ENCODE data around the gene CDC42EP5.
"Not testable (repeated sequence)": the region's sequence is repeated elsewhere in the genome, so short reads cannot be mapped to it uniquely, and the experiment has no call there.

Gene CDC42EP5

GRCh38 chr19:54451997-54452396, 21.1 kb downstream of the CDC42EP5 start:
- Mint-ChIP-seq H3K27ac (no peak overlapping the region), H3K4me3 (no peak overlapping the region), H3K9me3 (no peaks in the 10 kb centered on the region), H3K27me3 (ENCODE audit: low read depth) (no peaks in the 10 kb centered on the region), H3K4me1 (ENCODE audit: low read depth) (peaks cover 27% of the 10 kb centered on the region), H3K36me3 (ENCODE audit: low read depth) (peaks cover 45% of the 10 kb centered on the region)

GRCh38 chr19:54451331-54451871, 21.7 kb downstream of the CDC42EP5 start:
- Mint-ChIP-seq H3K4me3 (peak overlapping the region; percentile 96), H3K4me1 (ENCODE audit: low read depth) (peaks cover 30% of the 10 kb centered on the region), H3K9me3 (no peaks in the 10 kb centered on the region), H3K36me3 (ENCODE audit: low read depth) (peaks cover 45% of the 10 kb centered on the region), H3K27me3 (ENCODE audit: low read depth) (no peaks in the 10 kb centered on the region), H3K27ac (peak overlapping the region; percentile 100)

GRCh38 chr19:54449701-54450069, 23.4 kb downstream of the CDC42EP5 start:
- H3K4me1 Mint-ChIP-seq (ENCODE audit: low read depth), result peaks cover 30% of the 10 kb centered on the region
- peak overlapping the region; percentile 100 for H3K27ac Mint-ChIP-seq
- H3K9me3 Mint-ChIP-seq, result no peaks in the 10 kb centered on the region
- H3K4me3 Mint-ChIP-seq, result peak overlapping the region; percentile 96
- H3K36me3 Mint-ChIP-seq (ENCODE audit: low read depth), result peaks cover 34% of the 10 kb centered on the region
- H3K27me3 Mint-ChIP-seq (ENCODE audit: low read depth), result no peaks in the 10 kb centered on the region

- Mint-ChIP-seq H3K9me3 (no peaks in the 10 kb centered on the region), H3K36me3 (ENCODE audit: low read depth) (peaks cover 34% of the 10 kb centered on the region), H3K27ac (peak within 1 kb of the TSS; percentile 100), H3K4me1 (ENCODE audit: low read depth) (peaks cover 30% of the 10 kb centered on the region), H3K27me3 (ENCODE audit: low read depth) (no peaks in the 10 kb centered on the region), H3K4me3 (peak within 1 kb of the TSS; percentile 96)
Measured at GRCh38 chr19:54448774-54449700, 24.1 kb downstream of the CDC42EP5 start, which contains the start of gene LENG8. Gene LENG8, plus strand, starts transcription at chr19:54449199. Its CDS starts 2,146 bp downstream, at chr19:54451345.

- Mint-ChIP-seq H3K27me3 (ENCODE audit: low read depth) (no peaks in the 10 kb centered on the region), H3K9me3 (no peaks in the 10 kb centered on the region), H3K4me3 (peak overlapping the region; percentile 96), H3K4me1 (ENCODE audit: low read depth) (peaks cover 30% of the 10 kb centered on the region), H3K36me3 (ENCODE audit: low read depth) (peaks cover 31% of the 10 kb centered on the region), H3K27ac (peak overlapping the region; percentile 100)
Measured at GRCh38 chr19:54448040-54448773, 24.9 kb downstream of the CDC42EP5 start.

GRCh38 chr19:54446349-54446748, 26.7 kb downstream of the CDC42EP5 start:
- not testable (repeated sequence) for H3K4me3 Mint-ChIP-seq; H3K27me3 Mint-ChIP-seq (ENCODE audit: low read depth); H3K27ac Mint-ChIP-seq; H3K9me3 Mint-ChIP-seq
- Mint-ChIP-seq H3K4me1 (ENCODE audit: low read depth) (peaks cover 27% of the 10 kb centered on the region), H3K36me3 (ENCODE audit: low read depth) (peaks cover 25% of the 10 kb centered on the region)

- Mint-ChIP-seq H3K36me3 (ENCODE audit: low read depth) (peaks cover 22% of the 10 kb centered on the region), H3K4me3 (no peak overlapping the region), H3K4me1 (ENCODE audit: low read depth) (peaks cover 13% of the 10 kb centered on the region), H3K27me3 (ENCODE audit: low read depth) (no peaks in the 10 kb centered on the region), H3K27ac (no peak overlapping the region), H3K9me3 (no peaks in the 10 kb centered on the region)
Measured at GRCh38 chr19:54444737-54445136, 28.4 kb downstream of the CDC42EP5 start.

- H3K27ac Mint-ChIP-seq, result no peak overlapping the region
- no peak overlapping the region for H3K4me3 Mint-ChIP-seq
- H3K27me3 Mint-ChIP-seq (ENCODE audit: low read depth), result no peaks in the 10 kb centered on the region
- H3K36me3 Mint-ChIP-seq (ENCODE audit: low read depth), result peaks cover 20% of the 10 kb centered on the region
- no peaks in the 10 kb centered on the region for H3K4me1 Mint-ChIP-seq (ENCODE audit: low read depth)
- no peaks in the 10 kb centered on the region for H3K9me3 Mint-ChIP-seq
Measured at GRCh38 chr19:54440641-54441040, 32.5 kb downstream of the CDC42EP5 start.

GRCh38 chr19:54439174-54439851, 33.8 kb downstream of the CDC42EP5 start:
- no peak overlapping the region for H3K27ac Mint-ChIP-seq
- no peak overlapping the region for H3K4me3 Mint-ChIP-seq
- H3K36me3 Mint-ChIP-seq (ENCODE audit: low read depth), result peaks cover 18% of the 10 kb centered on the region
- H3K9me3 Mint-ChIP-seq, result no peaks in the 10 kb centered on the region
- no peaks in the 10 kb centered on the region for H3K27me3 Mint-ChIP-seq (ENCODE audit: low read depth)
- H3K4me1 Mint-ChIP-seq (ENCODE audit: low read depth), result peaks cover 6% of the 10 kb centered on the region

- Mint-ChIP-seq H3K27me3 (ENCODE audit: low read depth) (no peaks in the 10 kb centered on the region), H3K9me3 (no peaks in the 10 kb centered on the region), H3K4me1 (ENCODE audit: low read depth) (peaks cover 6% of the 10 kb centered on the region), H3K4me3 (no peak overlapping the region), H3K36me3 (ENCODE audit: low read depth) (peaks cover 6% of the 10 kb centered on the region), H3K27ac (no peak overlapping the region)
Measured at GRCh38 chr19:54436628-54437252, 36.4 kb downstream of the CDC42EP5 start.

GRCh38 chr19:54436031-54436523, 37.0 kb downstream of the CDC42EP5 start:
- Mint-ChIP-seq H3K4me1 (ENCODE audit: low read depth) (peaks cover 7% of the 10 kb centered on the region), H3K36me3 (ENCODE audit: low read depth) (peaks cover 5% of the 10 kb centered on the region), H3K27me3 (ENCODE audit: low read depth) (peaks cover 5% of the 10 kb centered on the region), H3K27ac (no peak overlapping the region), H3K9me3 (no peaks in the 10 kb centered on the region), H3K4me3 (no peak overlapping the region)

- Mint-ChIP-seq H3K4me1 (ENCODE audit: low read depth) (peaks cover 8% of the 10 kb centered on the region), H3K27me3 (ENCODE audit: low read depth) (peaks cover 6% of the 10 kb centered on the region), H3K36me3 (ENCODE audit: low read depth) (peaks cover 3% of the 10 kb centered on the region), H3K9me3 (no peaks in the 10 kb centered on the region), H3K4me3 (no peak overlapping the region), H3K27ac (no peak overlapping the region)
Measured at GRCh38 chr19:54435551-54436016, 37.5 kb downstream of the CDC42EP5 start.

GRCh38 chr19:54434873-54435214, 38.3 kb downstream of the CDC42EP5 start:
- peaks cover 3% of the 10 kb centered on the region for H3K36me3 Mint-ChIP-seq (ENCODE audit: low read depth)
- H3K27me3 Mint-ChIP-seq (ENCODE audit: low read depth), result peaks cover 6% of the 10 kb centered on the region
- peak overlapping the region; percentile 57 for H3K27ac Mint-ChIP-seq
- H3K4me1 Mint-ChIP-seq (ENCODE audit: low read depth), result peaks cover 8% of the 10 kb centered on the region
- H3K9me3 Mint-ChIP-seq, result no peaks in the 10 kb centered on the region
- peak overlapping the region; percentile 40 for H3K4me3 Mint-ChIP-seq

Measured in T-helper 1 cell treated with Interleukin-12 subunit alpha and Interleukin-12 subunit beta and Interleukin-4 antibody, amounts not matched to agents 30 μg/mL and 1 μg/mL, for 36 hours (primary cell).